Measurements from ENCODE around the gene SSBP4. TPM values are rescaled to one million over a fixed set of nuclear protein-coding genes. Genes with fewer than 3 reads are reported as not detected.

The SSBP4 gene
- total and polyA plus RNA-seq, 2 donors (not counting 3 experiments of a cell fraction or from before 2014, with no cell fraction given), result 89.6 to 151 TPM

DNA sequence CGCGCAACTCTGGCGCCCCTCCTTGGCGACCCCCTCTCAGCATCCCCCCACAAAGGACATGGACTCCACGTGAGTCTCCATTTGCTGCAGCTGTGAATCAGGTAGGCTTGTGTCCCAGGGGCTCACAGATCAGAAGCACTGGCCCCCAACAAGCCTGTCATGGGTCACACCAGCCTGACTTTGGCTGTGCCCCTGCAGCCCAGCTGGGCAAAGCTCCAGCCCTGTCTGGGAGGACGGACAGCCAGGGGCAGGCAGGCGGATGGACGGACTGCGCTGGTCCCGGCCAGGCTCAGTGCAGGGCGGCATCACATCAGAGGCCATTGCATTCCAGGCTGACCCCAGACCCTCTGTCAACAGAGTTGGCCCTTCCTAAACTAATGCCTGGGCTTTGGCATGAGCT is 47.2 kb downstream of the SSBP4 start:
- Histone ChIP-seq H3K27ac (ENCODE audit: insufficient read depth, low read depth, low read length) (no peak overlapping the region), H3K4me2 (ENCODE audit: insufficient read depth, low read length) (no peak overlapping the region), H3K79me2 (ENCODE audit: control insufficient read depth, insufficient read depth, low read length) (peaks cover 6% of the 10 kb centered on the region), H4K20me1 (replicated peaks; ENCODE audit: control insufficient read depth, extremely low read depth, insufficient read depth, low read length) (no peaks in the 10 kb centered on the region), H3K4me3 (replicated peaks in 1 of 3; ENCODE audit: insufficient read depth in 1 of 3, low read depth in 1 of 3, low read length in 3 of 3) (no peak overlapping the region), H3K27me3 (ENCODE audit: control insufficient read depth in 2 of 2, insufficient read depth in 2 of 2, low read length in 2 of 2) (no peaks in the 10 kb centered on the region), H2AFZ (ENCODE audit: low read depth, low read length) (no peak overlapping the region), H3K9me3 (replicated peaks; ENCODE audit: control insufficient read depth, insufficient read depth, low read length) (no peaks in the 10 kb centered on the region), H3K36me3 (ENCODE audit: control insufficient read depth in 2 of 2, extremely low read depth in 1 of 2, insufficient read depth in 2 of 2, low read length in 2 of 2) (peaks cover 0 to 19% of the 10 kb centered on the region in 2 experiments), H3K4me1 (ENCODE audit: control insufficient read depth, extremely low read depth, insufficient read depth, low read length) (no peaks in the 10 kb centered on the region), H3K9ac (replicated peaks; ENCODE audit: extremely low read depth, insufficient read depth, low read length) (no peak overlapping the region), H3K9me1 (replicated peaks; ENCODE audit: control insufficient read depth, extremely low read depth, insufficient read depth, low read length) (no peaks in the 10 kb centered on the region)
- CTCF ChIA-PET, result interaction anchor here (0.6 to 1.3 kb wide), 6 partner anchors 15 to 128 kb away, joined by 3 to 5 read pairs (median 4); partner anchors contain the start of gene UBA52
- BruUV-seq (replicated peaks), result no TSS peak
- FAIRE-seq (no peak), DNase-seq (ENCODE audit: low read depth, low spot score) (no peak)
- dilution Hi-C loops (cut with MboI; ENCODE audit: extremely low pct_ligation_motif_present, low sequenced_read_pairs), result no loop called here
- intact Hi-C loops (cut with micrococcal nuclease), result no loop called here
- TF ChIP-seq GATA2 (IDR thresholded peaks at IDR 0.05; ENCODE audit: insufficient read depth, insufficient read length, low read depth, low read length) (no peak), POLR2A (IDR thresholded peaks at IDR 0.05; ENCODE audit: low read depth, low read length) (no peak)
- POLR2A ChIA-PET, result no interaction called here

- dilution Hi-C loops (cut with MboI; ENCODE audit: extremely low pct_ligation_motif_present, low sequenced_read_pairs), result no loop called here
- ChIA-PET POLR2A (no interaction called here), CTCF (interaction anchor here (1.2 to 3.5 kb wide), 3 partner anchors 52 to 379 kb away, joined by 3 to 25 read pairs (median 7); no protein-coding TSS in a partner anchor)
- H3K36me3 ChIP-seq (ENCODE audit: control insufficient read depth in 2 of 2, extremely low read depth in 1 of 2, insufficient read depth in 2 of 2, low read length in 2 of 2), result peaks cover 0 to 19% of the 10 kb centered on the region in 2 experiments
- intact Hi-C loops (cut with micrococcal nuclease), result loop anchor here (2.0 kb wide), 2 partner anchors 53 to 207 kb away; no protein-coding TSS in a partner anchor
- H4K20me1 ChIP-seq (replicated peaks; ENCODE audit: control insufficient read depth, extremely low read depth, insufficient read depth, low read length), result no peaks in the 10 kb centered on the region
- no peak overlapping the region for H3K4me3 ChIP-seq (replicated peaks in 1 of 3; ENCODE audit: insufficient read depth in 1 of 3, low read depth in 1 of 3, low read length in 3 of 3)
- no peak for TF ChIP-seq EZH2 (IDR thresholded peaks at IDR 0.05; ENCODE audit: borderline replicate concordance, low read depth, low read length, severe bottlenecking)
- no peak for TF ChIP-seq FOS (IDR thresholded peaks at IDR 0.05; ENCODE audit: borderline replicate concordance, insufficient read depth, low read length)
- no peak for TF ChIP-seq CTCF (IDR thresholded peaks at IDR 0.05; ENCODE audit: extremely low read depth in 1 of 2, insufficient read depth in 1 of 2, low read depth in 1 of 2, low read length in 2 of 2)
- no peak for TF ChIP-seq GATA2 (IDR thresholded peaks at IDR 0.05; ENCODE audit: insufficient read depth, insufficient read length, low read depth, low read length)
- no peak for TF ChIP-seq MYC (IDR thresholded peaks at IDR 0.05; ENCODE audit: low read depth, low read length)
- no peak for TF ChIP-seq POLR2AphosphoS5 (IDR thresholded peaks at IDR 0.05; ENCODE audit: insufficient read depth, low read depth, low read length)
- no peak for TF ChIP-seq JUN (IDR thresholded peaks at IDR 0.05; ENCODE audit: borderline replicate concordance, insufficient read depth, insufficient read length, low read depth)
- TF ChIP-seq POLR2A (IDR thresholded peaks at IDR 0.05; ENCODE audit: low read depth, low read length), result no peak
- TF ChIP-seq MAX (IDR thresholded peaks at IDR 0.05; ENCODE audit: insufficient read depth, insufficient read length), result no peak
- no peaks in the 10 kb centered on the region for H3K4me1 ChIP-seq (ENCODE audit: control insufficient read depth, extremely low read depth, insufficient read depth, low read length)
- no peaks in the 10 kb centered on the region for H3K9me3 ChIP-seq (replicated peaks; ENCODE audit: control insufficient read depth, insufficient read depth, low read length)
- DNase-seq (ENCODE audit: low read depth, low spot score) (no peak), FAIRE-seq (no peak)
- H2AFZ ChIP-seq (ENCODE audit: low read depth, low read length), result no peak overlapping the region
- no peak overlapping the region for H3K9ac ChIP-seq (replicated peaks; ENCODE audit: extremely low read depth, insufficient read depth, low read length)
- peaks cover 6% of the 10 kb centered on the region for H3K79me2 ChIP-seq (ENCODE audit: control insufficient read depth, insufficient read depth, low read length)
- no TSS peak for BruUV-seq (replicated peaks)
- H3K9me1 ChIP-seq (replicated peaks; ENCODE audit: control insufficient read depth, extremely low read depth, insufficient read depth, low read length), result no peaks in the 10 kb centered on the region
- no peak overlapping the region for H3K27ac ChIP-seq (ENCODE audit: insufficient read depth, low read depth, low read length)
- H3K4me2 ChIP-seq (ENCODE audit: insufficient read depth, low read length), result no peak overlapping the region
- H3K27me3 ChIP-seq (ENCODE audit: control insufficient read depth in 2 of 2, insufficient read depth in 2 of 2, low read length in 2 of 2), result no peaks in the 10 kb centered on the region
Observed at GRCh38 chr19:18467978-18468377, 48.8 kb downstream of the SSBP4 start.
